ENCODE results near the gene PSMD11.
A peak's percentile ranks its signal among the peaks of the same experiment; 100 is the strongest.
"Not testable (repeated sequence)": the region's sequence is repeated elsewhere in the genome, so short reads cannot be mapped to it uniquely, and the experiment has no call there.

Gene PSMD11

DNA sequence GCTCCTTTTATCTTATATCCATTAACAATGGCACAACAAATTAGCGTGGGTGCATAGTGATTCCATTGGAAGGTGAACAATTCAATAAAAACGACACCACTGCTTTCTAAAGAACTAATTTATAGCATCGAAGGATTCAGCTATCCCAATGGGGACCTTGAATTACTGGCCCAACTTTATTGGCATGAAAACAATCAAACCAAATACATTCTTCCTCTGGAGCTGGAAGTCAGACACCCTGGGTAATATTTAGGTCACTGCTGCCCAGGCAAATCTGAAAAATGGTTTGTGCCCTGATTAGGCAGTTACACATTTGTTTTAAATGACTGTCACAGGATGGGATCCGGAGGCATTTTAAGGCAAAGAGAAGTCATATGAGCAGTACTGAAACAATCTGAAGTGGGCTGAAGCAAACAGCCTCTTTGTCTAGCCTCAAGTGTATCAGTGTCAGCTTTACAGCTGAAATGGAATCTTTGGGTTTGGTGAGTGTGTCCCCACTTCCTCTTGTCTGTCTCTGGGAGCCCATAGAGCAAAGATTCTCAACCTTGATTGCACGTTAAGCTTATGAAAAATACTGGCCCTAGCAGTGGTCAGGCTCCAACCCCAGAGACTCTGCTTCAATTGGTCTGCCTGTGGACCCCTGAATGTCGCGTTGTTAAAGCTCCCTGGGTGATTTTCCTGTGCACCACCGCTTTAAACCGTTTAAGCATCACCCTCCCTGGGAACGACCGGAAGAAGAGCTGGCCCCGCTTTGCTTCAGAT lies 72.8 kb downstream of the PSMD11 start:
- DNase-seq: no peak

- no peak for DNase-seq
These were observed 73.7 kb downstream of the PSMD11 start for GRCh38 chr17:32517982-32518381.

DNA sequence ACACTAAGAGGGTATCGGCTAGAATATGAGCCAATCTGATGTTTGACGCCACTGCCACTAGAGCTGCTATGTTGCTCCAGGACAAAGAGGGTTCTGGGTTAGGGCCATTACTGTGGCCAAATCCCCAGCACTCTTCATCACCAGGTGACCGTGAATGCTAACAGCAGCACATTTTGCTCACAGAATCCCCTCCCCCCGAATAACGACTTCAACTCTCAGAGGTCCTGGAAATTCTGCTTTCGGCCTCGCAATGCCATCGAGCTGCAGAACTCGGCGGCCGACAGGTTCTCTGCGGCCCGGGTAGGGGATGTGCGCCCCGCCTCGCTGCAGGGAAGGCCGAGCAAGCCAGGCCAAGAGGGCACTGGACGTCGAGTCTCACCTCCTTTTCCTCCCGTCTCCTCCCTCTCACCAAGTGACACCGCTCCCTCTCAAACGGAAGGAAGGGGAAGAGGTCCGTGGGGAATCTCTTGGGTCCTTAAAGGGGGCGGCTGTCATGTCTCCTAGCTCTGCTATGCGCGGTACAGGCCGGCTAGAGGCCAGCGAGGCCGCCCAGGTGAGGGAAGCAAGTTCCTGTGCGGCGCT lies 74.4 kb downstream of the PSMD11 start:
- no peak for DNase-seq

GRCh38 chr17:32519228-32520103 lies 75.2 kb downstream of the PSMD11 start:
- DNase-seq: peak; percentile 47

DNA sequence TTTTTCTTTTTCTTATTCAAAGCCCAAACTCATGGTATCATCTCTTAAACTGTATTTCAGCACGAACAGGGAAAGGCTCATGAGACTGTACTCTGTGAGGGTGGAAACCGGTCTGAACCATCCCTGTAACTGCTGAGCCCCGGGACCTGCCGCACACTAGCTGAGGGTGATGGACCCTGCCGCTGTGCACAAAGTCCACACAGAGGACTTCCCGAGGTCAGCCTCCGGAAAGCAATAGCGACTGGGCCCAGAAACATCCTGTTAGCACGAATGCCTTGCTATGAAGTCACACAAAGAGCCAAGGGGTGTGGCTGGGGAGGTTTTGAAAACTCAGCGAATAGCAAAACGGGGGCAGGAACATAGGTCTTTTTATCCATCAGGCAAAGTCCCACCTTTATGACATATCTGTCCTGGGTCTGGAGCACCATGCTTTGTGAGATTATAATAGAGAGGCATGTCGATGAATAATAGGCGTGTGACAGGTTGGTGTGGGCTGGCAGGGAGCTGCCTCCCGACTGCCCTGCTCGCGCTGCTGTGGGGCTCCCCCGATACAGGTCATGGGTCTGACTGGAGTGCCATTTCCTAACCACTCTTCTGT lies 75.9 kb downstream of the PSMD11 start:
- peak; percentile 29 for DNase-seq

DNA sequence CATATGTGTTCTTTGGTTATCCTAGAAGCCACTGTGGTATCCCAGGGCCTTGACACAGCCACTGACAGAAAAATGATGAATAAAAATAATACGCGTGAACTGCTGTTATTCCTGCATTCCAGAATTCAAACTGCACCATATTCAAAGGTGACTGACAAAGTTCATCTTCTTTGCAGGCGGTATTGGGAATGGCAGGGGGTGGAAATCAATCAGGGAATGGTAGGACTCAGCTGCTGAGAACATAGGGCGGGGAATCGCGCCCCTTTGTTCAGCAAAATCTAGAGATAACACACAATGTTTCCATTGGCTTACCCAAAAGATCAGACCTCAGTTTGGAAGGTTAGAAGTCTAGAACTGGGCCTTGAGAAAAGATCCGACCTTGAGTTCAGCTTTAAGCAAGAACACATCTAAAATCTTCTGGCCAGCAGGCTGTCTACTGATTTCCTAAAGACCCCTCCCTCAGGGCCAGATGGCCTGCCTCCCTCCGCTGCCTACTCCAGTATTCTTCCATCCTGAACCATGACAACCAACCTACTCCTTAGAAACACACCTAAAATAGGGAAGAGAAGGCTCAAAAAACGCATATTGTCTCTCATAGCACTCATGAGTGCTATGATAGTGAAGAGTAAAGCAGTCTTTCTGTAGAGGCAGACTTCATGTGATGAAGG lies 76.6 kb downstream of the PSMD11 start:
- no peak for DNase-seq

- no peak for DNase-seq
These were observed 78.8 kb downstream of the PSMD11 start for GRCh38 chr17:32523017-32523680.

GRCh38 chr17:32523827-32524552 lies 79.7 kb downstream of the PSMD11 start:
- DNase-seq: no peak

DNA sequence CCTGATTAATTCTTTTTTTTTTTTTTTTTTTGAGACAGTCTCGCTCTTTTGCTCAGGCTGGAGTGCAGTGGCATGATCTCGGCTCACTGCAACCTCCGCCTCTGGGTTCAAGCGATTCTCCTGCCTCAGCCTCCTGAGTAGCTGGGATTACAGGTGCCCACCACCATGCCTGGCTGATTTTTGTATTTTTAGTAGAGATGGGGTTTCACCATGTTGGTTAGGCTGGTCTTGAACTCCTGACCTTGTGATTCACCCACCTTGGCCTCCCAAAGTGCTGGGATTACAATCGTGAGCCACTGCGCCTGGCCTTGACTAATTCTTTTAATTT lies 80.2 kb downstream of the PSMD11 start:
- DNase-seq: not testable (repeated sequence)

DNA sequence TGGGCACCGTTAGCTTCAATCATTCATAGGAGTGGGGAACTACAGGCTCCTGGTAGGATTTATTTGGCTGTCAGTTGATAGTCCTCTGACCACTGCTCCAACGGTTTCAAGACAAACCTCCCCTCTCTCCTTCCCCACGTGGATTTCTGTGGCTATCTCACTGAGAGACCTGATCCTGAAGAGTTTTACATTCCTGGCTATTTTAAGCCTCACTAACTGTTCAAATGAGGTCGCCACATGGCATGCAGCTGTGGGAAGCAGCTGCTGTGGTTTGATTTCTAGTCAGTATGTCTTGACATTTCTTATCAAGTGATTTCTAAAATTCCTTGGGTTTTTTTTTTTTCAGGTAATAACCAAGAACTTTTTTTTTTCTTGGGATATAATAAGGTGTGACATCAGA lies 80.8 kb downstream of the PSMD11 start:
- no peak for DNase-seq

- DNase-seq: no peak
These were observed 82.8 kb downstream of the PSMD11 start for GRCh38 chr17:32527146-32527545.

DNA sequence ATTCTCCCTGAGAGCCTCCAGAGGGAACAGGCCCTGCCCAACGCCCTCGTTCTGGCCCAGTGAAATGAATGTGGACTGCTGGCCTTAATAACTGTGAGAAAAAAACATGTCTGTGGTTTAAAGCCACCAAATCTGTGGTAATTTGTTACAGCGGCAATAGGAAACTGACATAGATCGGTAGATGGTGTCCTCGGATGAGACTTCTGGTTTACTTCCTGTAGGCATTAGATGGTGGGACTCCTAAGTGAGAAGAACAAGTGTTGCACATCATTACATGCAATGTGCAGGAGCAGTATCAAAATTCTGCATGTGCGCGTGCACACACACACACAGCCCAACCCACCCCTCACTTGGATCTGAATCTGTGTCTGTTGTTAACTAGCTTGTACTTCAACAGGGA lies 84.5 kb downstream of the PSMD11 start:
- DNase-seq: no peak

GRCh38 chr17:32529604-32530003 lies 85.3 kb downstream of the PSMD11 start:
- DNase-seq: no peak
